Measurements from ENCODE around the gene CWC27.
"Not testable (repeated sequence)": the region's sequence is repeated elsewhere in the genome, so short reads cannot be mapped to it uniquely, and the experiment has no call there.

CWC27 gene

DNA sequence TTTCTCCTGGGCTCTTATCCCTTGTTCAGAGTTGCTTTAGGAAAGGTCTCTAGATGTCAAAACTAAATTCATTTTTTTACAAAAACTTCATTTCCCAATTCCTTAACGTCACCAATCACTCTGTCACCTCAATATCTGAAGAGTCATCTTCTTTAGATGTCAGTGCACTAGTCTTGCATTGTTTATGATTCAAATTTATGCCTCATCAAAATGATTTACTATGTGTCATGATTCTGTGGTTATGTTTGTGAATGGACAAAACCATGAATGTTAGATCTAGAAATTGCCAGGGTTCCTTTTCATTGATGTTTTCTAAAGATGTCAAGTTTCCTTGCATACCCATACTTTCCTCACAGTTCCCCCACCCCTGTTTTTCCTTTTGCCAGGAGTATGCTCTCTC lies 21.5 kb downstream of the CWC27 start:
- no peak for DNase-seq

DNA sequence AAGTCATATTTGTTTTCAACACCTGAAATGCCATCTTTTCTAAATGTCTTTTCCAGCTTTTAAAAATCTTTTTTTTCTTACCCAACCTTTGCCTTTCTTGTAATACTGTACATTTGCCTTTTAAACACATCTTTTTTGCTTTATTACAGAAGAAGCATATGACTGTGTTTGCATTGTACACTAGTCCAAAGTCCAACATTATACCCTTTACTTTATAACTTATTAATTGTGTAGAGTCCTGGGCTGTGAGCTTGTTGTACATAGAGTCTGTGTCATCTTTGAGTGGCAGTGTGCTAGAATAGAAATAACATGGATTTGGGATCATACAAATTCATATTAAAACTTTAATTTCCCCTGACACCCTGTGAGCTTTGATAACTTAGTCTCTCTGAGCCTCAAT lies 23.7 kb downstream of the CWC27 start:
- no peak for DNase-seq

DNA sequence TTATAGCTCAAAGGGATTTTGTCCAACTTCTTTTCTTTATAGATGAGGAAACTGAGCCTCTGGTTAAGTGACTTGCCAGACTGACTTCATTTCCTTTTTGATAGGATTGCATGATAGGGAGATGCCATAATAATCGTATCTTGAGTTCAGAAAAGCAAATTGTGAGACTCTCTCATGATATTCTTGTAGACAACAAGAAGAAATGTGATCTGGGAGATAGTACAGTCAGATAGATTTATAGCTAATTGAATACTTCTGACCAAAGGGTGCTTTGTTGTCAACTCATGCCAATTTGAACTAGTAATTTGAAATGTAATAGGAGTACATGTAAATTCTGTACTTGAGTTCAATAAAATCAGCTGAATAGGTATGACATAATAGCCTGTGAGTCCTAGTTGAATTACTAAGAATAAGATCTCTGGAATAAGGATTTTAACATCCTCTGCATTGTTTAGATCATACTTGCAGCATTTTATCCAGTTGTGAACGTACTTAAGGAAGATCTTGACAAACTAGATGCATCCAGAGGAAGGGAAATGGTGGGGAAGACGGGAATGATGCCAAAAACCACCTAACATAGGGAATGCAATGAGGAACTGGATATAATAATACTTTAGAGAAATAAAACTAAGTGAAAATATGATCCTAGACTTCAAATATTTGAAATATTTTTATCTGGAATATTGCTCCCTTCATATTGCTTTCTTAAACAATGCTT lies 25.5 kb downstream of the CWC27 start:
- DNase-seq: no peak

DNA sequence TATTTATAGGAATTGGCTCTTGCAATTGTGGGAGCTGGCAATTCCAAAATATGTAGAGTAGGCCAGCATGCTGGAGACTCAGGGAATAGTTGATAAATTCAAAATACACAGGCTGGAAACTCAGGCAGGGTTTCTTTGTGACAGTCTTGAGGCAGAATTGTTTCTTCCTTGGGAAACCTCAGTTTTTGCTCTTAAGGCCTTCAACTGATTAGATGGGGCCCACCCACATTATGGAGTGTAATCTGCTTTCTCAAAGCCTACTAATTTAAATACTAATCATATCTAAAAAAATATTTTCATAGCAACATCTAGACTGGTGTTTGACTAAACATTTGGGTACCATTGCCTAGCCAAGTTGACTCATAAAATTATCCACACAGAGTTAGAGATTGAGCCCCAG lies 27.6 kb downstream of the CWC27 start:
- no peak for DNase-seq

DNA sequence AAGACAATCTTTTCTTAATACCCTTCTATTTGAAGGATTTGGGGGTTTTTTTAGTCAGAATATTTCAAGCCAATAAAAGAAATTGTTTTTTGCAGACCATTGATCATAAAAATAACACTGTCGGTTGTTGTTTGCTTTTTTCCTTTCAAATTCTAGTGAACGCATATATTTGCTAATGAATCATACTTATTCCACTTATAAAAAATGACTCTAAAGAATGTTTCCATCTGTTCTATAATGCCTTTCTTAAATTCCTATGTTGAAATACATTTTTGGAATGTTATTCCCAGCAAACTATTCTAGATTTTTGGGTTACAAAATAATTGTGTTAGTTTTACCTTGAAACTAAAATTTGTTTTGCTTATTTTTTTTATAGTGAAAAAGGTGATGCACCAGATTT lies 32.2 kb downstream of the CWC27 start:
- no peak for DNase-seq

DNA sequence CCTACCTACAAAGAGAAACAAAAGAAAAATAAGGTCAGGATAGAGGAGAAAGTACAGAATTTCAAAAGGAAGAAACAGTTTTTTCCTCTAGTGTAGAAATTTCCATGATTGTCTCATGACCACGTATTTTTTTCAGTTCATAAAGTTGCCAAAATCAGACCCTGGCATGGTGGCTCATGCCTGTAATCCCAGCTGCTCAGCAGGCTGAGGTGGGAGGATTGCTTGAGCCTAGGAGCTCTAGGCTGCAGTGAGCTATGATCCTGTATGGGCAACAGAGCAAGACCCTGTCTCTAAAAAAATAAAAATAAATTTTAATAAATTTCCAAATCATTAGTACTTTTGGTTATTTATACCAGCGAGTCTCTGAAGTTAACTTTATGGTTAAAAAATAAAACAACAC lies 37.8 kb downstream of the CWC27 start:
- no peak for DNase-seq

DNA sequence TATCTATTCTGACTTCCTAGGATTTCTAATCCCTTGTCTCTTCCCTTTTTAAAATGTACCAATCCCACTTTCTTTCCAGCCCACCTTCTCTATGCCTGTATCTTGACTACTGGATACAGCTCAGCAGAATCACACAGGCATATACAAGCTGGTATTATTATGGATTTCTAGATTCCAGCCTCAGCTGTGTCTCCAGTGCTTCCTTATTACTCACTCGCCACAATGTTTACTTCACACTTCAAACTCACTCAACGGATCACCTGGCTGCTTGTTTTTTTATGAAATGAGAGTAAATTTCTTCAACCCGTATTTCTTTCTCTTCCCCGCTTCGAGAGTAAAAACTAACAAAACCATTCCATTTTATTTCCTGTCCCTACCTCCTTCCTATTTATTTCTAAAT lies 38.8 kb downstream of the CWC27 start:
- no peak for DNase-seq

DNA sequence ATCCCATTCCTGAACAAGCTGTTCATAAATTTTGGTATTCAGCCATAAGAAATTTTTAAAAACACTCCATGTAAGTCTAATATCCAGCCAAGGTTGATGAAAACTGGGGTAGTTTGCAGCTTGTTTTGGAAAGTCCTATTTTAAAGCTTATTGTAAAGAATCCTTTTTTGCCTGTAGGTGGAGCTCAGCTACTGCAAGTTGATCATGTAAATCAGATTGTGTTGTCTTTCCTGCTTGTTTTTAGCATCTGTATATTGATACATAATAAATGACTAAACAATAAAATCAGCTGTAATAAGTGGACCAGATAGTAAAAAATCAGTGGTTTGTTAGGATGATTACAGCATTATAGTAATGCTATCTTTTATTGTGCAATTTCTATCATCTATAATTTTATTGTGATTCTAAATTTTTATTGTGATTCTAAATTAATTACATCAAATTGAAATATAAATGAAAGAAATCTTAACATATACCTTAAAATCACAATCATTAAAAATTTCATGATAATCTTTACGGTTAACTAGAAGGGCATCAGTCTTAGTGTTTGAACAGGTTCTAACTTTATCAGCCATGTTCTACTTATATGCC lies 42.4 kb downstream of the CWC27 start:
- peak; percentile 4 for DNase-seq

DNA sequence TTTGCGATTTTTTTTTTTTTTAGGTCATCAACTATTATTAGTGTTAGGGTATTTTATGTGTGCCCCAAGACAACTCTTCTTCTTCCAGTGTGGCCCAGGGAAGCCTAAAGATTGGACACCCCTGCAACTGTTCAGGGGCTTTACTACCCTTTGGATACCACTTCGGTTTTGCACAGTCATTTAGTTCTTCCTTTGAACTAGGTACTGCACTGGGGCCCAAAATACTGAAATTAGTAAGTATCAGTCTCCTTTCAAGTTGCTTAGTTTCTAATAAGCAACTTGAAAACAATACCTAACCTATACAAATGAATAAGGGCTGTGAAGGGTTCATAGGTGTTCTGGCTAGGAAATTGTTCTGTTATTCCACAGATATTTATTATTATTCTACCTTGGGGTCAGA lies 45.3 kb downstream of the CWC27 start:
- DNase-seq: no peak

DNA sequence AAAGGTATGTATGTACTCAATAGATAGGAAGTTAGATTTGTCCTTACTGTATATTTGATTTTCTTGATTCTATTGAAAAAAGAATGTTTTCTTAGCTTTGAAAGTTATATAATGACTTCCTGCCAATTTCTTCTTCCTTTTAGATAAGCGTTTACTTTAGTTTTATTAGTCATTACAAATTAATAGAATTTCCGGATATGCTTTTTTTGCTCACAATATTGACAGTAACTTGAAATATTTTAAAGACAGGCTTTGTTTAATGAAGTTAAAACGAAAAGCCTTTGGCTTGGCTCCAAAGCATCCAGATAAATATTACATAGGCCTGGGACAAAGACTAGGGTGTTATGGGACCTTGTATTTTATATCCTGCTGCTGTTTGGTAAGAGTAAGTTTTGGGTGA lies 49.5 kb downstream of the CWC27 start:
- no peak for DNase-seq

DNA sequence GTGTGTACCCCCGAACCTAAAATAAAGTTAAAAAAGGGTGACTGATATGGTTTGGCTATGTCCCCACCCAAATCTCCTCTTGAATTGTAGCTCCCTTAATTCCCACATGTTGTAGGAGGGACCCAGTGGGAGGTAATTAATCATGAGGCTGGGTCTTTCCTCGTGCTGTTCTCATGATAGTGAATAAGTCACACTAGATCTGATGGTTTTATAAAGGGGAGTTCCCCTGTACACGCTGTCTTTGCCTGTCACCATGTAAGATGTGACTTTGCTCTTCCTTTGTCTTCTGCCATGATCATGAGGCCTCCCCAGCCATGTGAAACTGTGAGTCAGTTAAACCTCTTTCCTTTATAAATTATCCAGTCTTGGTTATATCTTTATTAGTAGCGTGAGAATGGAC lies 50.6 kb downstream of the CWC27 start:
- DNase-seq: not testable (repeated sequence)

DNA sequence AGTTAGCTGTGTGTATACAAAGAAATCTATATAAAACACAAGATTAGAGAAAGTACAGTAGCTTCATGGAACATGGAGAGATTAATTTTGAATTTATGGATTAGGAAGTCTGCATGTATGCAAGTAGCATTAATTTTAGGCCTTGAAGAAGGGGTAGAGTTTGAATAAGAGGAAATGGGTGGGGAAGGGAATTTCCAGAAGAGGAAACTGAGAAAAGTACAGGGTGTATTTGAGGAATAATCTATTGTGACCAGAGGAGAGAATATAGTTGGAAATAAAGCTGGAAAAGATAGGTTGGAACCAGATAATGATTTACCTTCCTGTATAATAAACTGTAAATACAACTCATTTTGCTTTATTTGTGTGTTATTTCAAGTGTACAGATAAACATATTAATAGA lies 53.6 kb downstream of the CWC27 start:
- DNase-seq: no peak

DNA sequence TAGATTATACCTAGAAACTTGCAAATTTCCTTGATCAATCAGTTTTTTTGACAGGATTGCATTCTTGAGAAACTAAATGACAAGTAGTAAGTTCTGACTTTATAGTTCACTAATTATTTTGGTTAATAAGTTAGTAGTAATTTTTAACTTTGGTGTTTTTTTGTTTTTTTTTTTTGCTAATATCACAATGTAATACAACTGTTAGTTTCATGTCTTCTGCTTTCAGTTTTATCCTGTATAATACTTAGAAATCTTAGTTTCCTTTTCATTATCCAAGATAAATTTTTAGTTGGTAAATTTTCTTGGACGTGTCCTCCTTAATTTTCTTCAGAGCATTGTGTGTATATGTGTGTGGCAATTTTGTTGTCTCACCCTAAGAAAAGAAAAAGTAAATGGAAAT lies 57.8 kb downstream of the CWC27 start:
- no peak for DNase-seq

DNA sequence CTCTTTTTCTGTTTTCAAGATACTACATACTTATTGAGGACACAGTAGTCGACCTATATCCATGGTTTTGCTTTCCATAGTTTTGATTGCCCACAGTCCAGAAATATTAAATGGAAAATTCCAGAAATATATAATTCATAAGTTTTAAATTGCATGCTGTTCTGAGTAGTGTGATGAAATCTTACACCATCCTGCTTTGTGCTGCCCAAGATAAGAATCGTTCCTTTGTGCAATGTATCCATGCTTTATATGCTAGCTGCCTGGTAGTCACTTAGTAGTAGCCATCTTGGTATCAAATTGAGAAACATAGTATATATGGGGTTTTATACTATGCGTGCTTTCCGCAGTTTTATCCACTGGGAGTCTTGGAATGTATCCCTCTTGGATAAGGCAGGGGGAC lies 59.0 kb downstream of the CWC27 start:
- no peak for DNase-seq

DNA sequence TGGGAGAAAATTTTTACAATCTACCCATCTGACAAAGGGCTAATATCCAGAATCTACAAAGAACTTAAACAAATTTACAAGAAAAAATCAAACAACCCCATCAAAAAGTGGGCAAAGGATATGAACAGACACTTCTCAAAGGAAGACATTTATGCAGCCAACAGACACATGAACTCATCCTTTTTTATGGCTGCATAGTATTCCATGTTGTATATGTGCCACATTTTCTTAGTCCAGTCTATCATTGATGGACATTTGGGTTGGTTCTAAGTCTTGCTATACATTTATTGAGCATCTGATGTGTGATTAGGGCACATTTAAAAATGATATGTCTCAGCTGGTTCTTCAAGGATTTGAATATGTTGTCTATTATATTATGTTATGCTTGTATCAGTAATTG lies 61.9 kb downstream of the CWC27 start:
- DNase-seq: not testable (repeated sequence)

DNA sequence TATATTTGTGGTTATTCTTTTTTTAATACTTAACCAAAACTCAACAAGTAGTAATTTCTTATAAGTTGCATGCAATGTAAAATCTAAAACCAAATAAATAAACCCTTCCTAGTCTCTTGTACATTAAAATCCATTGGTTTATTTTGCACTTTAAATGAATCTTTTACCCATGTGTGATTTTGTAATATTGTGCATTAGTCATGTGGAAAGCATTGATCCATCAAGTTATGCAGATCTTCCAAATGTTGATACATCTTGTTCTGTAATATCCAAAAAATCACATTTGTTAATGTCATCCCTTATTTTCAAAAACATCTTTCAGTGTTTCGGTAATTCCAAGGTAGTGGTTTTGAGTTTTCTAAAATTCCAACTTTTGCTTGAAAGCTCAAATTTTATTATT lies 63.3 kb downstream of the CWC27 start:
- no peak for DNase-seq

DNA sequence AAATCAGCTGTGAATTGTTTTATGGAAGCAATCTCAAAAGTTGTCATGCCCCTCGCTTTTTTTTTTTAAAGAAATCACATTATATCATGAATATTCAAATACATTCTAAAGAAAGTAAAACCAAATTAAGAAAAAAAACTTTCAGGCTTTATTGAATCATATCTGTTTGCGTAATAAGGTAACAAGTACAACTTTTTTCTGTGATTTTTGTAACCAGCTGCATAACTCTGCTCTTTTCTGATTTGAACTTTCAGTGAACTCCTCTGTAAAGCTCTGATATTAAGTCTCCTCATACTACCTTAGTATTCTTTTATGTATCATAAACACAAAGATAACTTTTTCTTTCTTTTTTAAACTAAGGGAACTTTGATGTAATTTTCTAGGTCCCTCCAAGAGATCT lies 65.3 kb downstream of the CWC27 start:
- DNase-seq: no peak

DNA sequence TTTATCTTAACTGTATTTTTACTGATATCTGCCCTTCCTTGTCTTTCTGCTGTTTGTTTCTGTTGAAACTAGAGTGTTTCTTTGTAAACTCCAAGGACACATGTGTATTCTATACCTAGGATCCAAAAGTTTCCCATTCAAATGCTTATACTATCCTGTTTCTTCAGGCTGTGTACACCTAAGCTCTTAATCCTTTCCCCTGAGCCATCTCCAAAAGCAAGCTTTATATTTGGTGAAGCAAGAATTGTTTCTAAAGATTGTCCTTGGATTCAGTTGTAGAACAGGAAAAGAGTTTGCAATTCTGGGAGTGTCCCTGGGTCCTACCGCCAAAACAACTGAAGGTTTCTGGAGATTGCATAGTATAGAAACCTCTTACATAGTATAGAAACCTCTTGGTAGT lies 65.9 kb downstream of the CWC27 start:
- DNase-seq: no peak

DNA sequence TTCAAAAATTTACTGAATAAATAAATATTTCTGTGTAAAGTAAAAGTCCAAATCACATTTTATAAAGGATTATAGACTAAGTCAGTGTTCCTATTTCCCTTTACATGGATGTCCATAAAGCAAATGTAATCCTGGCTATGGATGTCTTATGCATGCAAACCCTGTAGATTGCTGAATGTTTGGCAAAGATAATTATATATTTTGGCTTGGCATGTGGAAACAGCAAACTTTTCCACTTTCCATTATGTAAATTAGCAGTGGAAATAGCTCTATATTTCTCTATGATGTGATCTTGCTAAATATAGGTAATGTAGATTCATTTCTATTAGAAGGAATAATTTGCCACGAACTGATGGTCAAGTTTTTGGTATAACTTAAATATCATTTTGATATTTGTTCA lies 66.5 kb downstream of the CWC27 start:
- DNase-seq: no peak

DNA sequence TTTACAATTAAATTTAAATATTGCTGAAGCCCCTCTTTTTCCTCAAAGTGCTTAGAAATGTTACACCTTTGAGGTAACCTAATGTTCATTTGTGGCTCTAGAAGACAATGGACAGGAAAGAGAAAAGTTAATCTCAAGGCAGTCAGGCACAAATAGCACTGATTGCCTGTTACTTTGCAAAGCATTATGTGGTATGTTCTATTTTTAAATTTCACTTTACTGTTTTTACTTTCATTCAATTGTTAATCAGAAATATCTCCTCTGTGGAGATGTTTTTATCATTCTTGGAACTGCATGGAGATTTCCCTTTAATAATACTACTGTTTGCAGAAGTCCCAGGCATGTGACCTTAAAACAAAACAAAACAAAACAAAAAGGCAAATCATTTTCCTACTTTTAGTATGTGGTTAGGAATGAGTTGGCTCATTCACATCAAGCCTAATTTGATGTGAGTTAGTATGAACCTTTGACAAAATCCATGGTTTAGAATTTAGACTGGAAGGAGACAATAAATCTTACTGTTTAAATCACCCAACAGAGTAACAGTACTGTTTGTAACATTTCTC lies 67.5 kb downstream of the CWC27 start:
- DNase-seq: no peak

DNA sequence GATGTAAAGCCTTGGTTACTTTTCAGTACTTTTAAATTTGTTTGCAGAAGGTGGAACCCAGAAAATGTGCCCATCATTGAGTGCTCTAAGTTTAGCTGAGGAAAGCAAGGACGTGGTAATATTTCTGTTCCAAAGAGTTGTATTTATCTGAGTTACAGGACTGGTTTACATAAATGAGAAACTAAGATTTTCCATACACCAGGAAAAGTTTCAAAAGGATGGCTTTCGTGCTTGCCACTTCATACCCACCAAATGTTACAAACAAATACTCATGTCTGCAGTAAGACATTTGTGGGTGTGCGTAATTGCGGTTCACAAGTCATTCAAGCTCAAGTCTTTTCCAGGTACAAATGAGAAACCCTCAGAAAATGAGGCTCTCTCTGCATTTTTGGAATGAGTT lies 68.1 kb downstream of the CWC27 start:
- no peak for DNase-seq

DNA sequence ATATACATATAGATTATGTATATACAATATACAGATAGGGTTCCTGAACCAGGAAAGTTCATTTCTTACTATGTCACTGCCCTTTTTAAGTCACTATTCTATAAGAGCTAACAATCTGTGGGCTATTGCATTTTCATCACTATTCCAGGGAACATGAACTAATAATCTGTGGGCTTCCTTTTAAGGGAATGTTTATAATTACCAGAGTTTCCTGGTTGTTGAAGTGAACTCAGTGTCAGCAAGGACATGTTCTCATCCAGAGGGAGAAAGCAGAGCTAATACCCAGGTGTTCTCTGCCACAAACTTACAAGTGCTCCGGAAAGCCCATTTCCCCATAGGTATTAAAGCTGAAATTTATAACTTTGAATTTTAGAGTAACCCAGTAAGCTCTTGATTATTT lies 69.6 kb downstream of the CWC27 start:
- no peak for DNase-seq

DNA sequence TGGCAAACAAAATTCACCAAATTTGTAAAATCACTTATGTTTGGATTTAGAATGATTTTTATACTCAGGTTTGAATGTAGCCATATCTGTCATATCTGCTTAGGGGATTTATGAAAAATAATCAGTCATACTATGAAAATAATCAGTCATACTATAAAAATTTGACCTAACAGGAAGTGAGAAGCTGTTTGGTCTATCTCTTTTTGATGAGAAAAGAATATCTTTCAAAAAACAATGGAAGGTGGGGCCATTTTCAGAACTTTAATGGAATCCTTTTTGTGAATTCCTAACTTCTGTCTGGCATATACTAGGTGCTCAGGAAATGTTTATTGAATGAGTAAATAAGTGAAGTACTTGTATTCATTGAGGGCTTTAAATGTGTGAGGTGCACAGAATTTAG lies 70.1 kb downstream of the CWC27 start:
- no peak for DNase-seq

DNA sequence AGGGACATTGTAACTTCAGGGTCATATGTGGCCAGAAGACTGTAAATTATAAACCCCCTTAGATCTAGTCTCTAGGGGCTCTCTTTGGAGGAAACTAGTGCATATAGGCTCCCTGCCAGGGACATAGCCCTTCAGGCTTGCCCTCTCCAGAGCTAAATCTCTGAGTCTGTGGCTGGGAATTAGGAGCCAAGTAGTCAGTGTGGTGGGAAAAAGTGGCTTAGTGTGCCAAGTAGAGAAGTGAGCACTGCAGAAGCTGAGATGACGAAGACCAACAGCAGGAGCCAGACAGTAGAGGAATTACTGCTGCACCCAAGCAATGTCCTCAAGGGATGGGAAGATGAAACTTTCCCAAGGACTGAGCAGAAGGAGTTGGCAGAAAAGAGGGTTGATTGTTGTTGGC lies 71.2 kb downstream of the CWC27 start:
- DNase-seq: no peak

DNA sequence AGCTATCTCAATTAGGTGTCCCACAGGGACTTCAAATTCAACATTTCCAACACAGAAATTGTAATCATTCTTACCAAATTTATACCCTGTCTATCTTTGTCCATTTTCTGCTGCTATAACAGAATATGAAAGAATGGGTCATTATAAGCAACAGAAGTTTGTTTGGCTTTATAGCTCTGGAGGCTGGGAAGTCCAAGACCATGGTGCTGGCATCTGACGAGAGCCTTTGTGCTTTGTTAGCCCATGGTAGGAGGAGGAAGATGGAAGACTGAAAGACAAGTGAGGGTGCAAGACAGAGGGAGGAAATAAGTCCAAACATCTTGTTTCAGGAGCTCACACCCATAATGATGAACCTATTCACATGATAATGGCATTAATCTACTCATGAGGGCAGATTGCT lies 72.2 kb downstream of the CWC27 start:
- no peak for DNase-seq
